DND-41 (cell line): ENCODE measurements around the gene MKLN1.

Experiments
- EZH2 ChIP-seq: IDR thresholded peaks from 3 replicates; pipeline ENCODE4 v1.6.1; 2012; ENCODE audit warnings: borderline replicate concordance, low read depth, mild to moderate bottlenecking, moderate library complexity, low read length, inconsistent platforms; ENCODE audit not compliant: severe bottlenecking
- TF ChIP-seq, protein P1 (sequence below): IDR thresholded peaks from 2 replicates; pipeline ENCODE4 v1.5.1; 2012; ENCODE audit warnings: borderline replicate concordance, low read length, moderate library complexity, mild to moderate bottlenecking; ENCODE audit not compliant: poor library complexity, severe bottlenecking; ENCODE audit errors: extremely low read depth

GRCh38 chr7:131346885-131347592 is 19.4 kb downstream of the MKLN1 start:
- TF ChIP-seq, protein P1, sequence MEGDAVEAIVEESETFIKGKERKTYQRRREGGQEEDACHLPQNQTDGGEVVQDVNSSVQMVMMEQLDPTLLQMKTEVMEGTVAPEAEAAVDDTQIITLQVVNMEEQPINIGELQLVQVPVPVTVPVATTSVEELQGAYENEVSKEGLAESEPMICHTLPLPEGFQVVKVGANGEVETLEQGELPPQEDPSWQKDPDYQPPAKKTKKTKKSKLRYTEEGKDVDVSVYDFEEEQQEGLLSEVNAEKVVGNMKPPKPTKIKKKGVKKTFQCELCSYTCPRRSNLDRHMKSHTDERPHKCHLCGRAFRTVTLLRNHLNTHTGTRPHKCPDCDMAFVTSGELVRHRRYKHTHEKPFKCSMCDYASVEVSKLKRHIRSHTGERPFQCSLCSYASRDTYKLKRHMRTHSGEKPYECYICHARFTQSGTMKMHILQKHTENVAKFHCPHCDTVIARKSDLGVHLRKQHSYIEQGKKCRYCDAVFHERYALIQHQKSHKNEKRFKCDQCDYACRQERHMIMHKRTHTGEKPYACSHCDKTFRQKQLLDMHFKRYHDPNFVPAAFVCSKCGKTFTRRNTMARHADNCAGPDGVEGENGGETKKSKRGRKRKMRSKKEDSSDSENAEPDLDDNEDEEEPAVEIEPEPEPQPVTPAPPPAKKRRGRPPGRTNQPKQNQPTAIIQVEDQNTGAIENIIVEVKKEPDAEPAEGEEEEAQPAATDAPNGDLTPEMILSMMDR = no peak
- TF ChIP-seq EZH2 = no peak
